ENCODE measurements around the gene NR1H2. TPM values are rescaled to one million over a fixed set of nuclear protein-coding genes. Genes with fewer than 3 reads are reported as not detected.
"Not testable (repeated sequence)": the region's sequence is repeated elsewhere in the genome, so short reads cannot be mapped to it uniquely, and the experiment has no call there.

The NR1H2 gene
- total RNA-seq, 1 donor from 2014 or later = 100 TPM

DNA sequence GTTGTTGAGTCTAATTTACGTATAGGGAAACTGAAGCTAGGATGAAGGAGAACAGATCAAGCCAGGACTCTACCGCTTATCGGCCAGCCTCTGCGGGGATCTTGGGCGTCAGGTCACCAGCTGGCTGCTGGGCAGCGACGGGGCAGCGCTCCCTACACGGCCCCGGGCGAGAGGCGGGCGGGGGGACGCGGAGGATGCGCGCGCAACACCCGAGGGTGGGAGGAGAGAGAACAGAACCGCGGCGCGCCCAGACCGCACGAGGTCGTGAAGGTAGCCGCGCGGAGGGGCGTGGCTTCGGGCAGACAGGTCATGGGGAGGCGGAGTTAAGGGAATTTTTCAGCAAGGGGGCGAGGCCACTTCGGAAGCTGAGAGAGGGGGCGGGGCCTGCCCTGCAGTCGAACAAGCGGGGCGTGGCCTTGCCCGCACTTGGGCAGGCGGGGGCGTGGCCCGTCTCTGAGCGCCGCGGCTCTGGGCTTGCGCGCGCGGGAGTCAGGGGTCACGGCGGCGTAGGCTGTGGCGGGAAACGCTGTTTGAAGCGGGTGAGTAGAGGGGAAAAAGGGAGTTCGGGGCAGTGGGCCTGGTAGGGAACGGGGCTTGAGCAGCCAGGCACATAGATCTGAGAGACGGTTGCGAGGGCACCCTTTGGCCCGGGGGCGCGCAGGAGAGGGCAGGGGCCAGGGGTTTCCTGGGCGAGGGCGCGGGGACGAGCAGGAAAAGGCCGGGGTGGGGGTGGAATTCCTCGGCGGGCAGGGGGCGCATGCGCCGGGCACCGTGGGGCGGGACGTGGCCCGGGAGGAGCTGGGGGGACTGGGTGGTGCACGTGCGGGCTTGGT, 7.8 kb downstream of the NR1H2 start, which contains the start of gene POLD1:
TSS of gene POLD1 (plus strand) at position 496 of the 833 bp plus-strand sequence. CDS start 14,505 bp downstream, outside the sequence.
- TF ChIP-seq, protein P1, sequence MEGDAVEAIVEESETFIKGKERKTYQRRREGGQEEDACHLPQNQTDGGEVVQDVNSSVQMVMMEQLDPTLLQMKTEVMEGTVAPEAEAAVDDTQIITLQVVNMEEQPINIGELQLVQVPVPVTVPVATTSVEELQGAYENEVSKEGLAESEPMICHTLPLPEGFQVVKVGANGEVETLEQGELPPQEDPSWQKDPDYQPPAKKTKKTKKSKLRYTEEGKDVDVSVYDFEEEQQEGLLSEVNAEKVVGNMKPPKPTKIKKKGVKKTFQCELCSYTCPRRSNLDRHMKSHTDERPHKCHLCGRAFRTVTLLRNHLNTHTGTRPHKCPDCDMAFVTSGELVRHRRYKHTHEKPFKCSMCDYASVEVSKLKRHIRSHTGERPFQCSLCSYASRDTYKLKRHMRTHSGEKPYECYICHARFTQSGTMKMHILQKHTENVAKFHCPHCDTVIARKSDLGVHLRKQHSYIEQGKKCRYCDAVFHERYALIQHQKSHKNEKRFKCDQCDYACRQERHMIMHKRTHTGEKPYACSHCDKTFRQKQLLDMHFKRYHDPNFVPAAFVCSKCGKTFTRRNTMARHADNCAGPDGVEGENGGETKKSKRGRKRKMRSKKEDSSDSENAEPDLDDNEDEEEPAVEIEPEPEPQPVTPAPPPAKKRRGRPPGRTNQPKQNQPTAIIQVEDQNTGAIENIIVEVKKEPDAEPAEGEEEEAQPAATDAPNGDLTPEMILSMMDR (IDR thresholded peaks at IDR 0.05) = no peak
- ATAC-seq (peak; percentile 96 to 97), DNase-seq (peak; percentile 99)
- peaks cover 42% of the 10 kb centered on the region for H3K4me1 ChIP-seq
- H3K9me3 ChIP-seq = no peaks in the 10 kb centered on the region
- peaks cover 41% of the 10 kb centered on the region for H3K36me3 ChIP-seq
- intact Hi-C loops (cut with DNase I) = no loop called here
- no peaks in the 10 kb centered on the region for H3K27me3 ChIP-seq (ENCODE audit: low read depth)
- H3K27ac ChIP-seq = peak within 1 kb of the TSS; percentile 79
- H3K4me3 ChIP-seq = peak within 1 kb of the TSS; percentile 68

DNA sequence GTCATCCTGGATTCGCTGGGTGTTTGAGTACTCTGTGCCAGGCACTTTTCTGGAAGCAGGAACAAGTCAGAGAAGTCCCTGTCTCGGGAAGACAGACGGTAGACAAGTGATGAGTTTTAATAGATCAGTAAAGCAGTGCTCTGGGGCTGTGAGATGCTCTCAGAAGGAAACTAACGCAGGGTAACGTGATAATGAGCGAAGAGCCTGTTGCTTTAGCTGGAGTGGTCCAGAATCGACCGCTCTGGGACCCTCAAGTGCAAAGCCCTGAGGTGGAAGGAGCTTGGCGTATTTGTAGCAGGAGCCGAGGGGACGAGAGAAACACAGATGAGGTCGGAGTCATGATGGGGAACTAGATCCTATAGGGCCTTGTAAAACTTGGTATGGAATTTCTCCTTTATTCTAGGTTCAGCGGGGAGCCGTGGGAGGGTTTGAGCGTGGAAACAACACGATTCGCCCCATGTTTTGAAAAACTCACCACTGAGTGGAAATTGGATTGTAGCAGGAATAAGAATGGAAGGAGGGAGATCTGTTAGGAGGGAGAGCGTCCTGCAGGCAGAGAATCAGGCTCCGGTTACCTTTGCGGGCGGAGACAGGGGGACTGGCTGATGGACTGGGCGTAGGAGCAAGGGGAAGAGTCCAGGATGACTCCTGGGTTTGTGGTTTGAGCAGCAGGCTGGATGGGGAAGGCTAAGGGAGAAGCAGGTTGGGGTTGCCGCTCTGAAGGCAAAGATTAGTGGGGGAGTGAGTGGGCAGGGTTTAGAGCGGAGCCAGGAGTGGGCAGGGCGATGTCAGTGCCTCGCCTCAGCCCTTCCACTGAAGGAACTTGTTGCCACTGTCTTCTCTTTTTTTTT, 8.7 kb downstream of the NR1H2 start:
- Histone ChIP-seq H3K36me3 (peaks cover 33% of the 10 kb centered on the region), H3K4me3 (peak overlapping the region; percentile 68), H3K4me1 (peaks cover 38% of the 10 kb centered on the region), H3K9me3 (no peaks in the 10 kb centered on the region), H3K27ac (peak overlapping the region; percentile 79), H3K27me3 (ENCODE audit: low read depth) (no peaks in the 10 kb centered on the region)
- TF ChIP-seq, protein P1 (IDR thresholded peaks at IDR 0.05) = no peak
- ATAC-seq = no peak
- no peak for DNase-seq
- intact Hi-C loops (cut with DNase I) = no loop called here

DNA sequence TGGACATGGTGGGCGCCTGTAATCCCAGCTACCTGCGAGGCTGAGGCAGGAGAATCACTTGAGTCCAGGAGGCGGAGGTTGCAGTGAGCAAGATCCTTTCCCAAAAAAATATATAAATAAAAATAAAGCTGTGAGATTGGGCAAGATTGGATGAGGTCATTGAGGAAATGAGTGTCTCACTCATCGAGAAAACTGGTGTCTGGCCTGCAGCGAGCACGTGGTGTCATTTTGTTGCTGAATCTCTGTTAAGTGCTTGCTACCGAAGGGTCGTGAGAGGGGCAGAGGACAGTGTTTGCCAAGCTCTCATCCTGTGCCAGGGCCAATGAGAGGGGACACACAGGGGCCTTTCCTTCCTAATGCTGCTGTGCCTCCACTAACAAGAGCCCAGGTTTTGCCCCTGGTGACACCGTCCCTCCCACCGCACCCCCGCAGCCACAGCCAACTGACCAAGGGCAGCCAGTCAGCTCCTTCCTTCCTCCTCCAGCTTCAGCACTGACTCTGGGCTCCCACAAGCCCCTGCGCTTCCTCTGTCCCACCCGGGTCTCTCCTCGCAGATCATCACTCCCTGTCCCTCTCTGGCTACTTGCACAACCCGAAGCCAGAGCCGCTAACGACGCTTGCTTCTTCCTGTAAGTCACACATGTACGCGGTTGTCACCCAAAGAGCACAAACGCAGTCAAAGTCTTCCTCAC, 11.1 kb downstream of the NR1H2 start:
- H3K4me3 ChIP-seq = peak overlapping the region; percentile 16

DNA sequence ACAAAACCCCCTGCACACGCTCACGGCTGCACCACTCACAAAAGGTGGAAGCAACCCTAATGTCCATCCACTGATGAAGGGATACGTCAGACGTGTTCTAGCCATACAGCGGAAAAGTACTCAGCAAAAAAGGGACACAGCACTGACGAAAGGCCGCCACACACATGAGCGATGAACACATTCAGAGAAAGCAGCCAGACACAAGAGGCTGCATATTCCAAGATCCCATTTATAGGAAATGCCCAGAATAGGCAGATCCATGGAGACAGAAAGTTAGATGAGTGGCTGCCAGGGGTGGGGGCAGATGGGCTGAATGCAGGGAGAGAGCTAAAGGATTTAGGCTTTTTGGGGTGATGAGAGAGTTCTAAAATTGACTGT, 11.6 kb downstream of the NR1H2 start:
- TF ChIP-seq, protein P1 (IDR thresholded peaks at IDR 0.05) = no peak
- peaks cover 27% of the 10 kb centered on the region for H3K4me1 ChIP-seq
- intact Hi-C loops (cut with DNase I) = no loop called here
- DNase-seq = no peak
- H3K36me3 ChIP-seq = peaks cover 3% of the 10 kb centered on the region
- no peaks in the 10 kb centered on the region for H3K27me3 ChIP-seq (ENCODE audit: low read depth)
- ATAC-seq = no peak
- H3K27ac ChIP-seq = peak overlapping the region; percentile 56
- H3K9me3 ChIP-seq = no peaks in the 10 kb centered on the region
- H3K4me3 ChIP-seq = peak overlapping the region; percentile 16

More for the DNA sequence above, 11.1 kb downstream of the NR1H2 start:
- DNase-seq (peak; percentile 80), ATAC-seq (no peak)
- Histone ChIP-seq H3K27me3 (ENCODE audit: low read depth) (no peaks in the 10 kb centered on the region), H3K9me3 (no peaks in the 10 kb centered on the region), H3K36me3 (peaks cover 8% of the 10 kb centered on the region), H3K27ac (peak overlapping the region; percentile 56), H3K4me1 (peaks cover 28% of the 10 kb centered on the region)
- intact Hi-C loops (cut with DNase I) = no loop called here
- TF ChIP-seq, protein P1 (IDR thresholded peaks at IDR 0.05) = no peak

DNA sequence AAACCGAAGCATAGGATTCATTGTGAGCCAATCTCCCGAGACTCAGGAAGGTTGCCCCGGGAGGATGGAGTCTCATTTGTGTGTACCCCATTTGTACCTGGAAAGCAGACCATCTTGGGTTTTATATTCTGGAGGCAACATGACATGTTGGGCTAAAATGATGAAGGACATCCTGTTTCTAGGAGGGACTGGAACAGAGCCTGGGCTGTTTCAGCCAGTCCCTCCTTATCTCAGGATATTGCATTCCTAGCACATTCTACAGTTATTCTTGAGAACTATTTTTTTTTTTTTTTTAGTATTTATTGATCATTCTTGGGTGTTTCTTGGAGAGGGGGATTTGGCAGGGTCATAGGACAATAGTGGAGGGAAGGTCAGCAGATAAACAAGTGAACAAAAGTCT, 14.0 kb downstream of the NR1H2 start:
- intact Hi-C loops (cut with DNase I); H3K27me3 ChIP-seq (ENCODE audit: low read depth); H3K9me3 ChIP-seq; DNase-seq; H3K4me3 ChIP-seq; H3K36me3 ChIP-seq: not testable (repeated sequence)
- Histone ChIP-seq H3K4me1 (peaks cover 10% of the 10 kb centered on the region), H3K27ac (peak overlapping the region; percentile 58)
- peak; percentile 57 to 59 for ATAC-seq

DNA sequence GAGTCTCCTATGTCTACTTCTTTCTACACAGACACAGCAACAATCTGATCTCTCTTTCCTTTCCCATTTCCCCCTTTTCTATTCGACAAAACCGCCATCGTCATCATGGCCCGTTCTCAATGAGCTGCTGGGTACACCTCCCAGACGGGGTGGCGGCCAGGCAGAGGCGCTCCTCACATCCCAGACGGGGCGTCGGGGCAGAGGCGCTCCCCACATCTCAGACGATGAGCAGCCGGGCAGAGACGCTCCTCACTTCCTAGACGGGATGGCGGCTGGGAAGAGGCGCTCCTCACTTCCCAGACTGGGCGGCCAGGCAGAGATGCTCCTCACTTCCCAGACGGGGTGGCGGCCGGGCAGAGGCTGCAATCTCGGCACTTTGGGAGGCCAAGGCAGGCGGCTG, 14.7 kb downstream of the NR1H2 start:
- H3K4me1 ChIP-seq; H3K4me3 ChIP-seq; H3K9me3 ChIP-seq; ATAC-seq; DNase-seq; H3K27ac ChIP-seq; H3K27me3 ChIP-seq (ENCODE audit: low read depth); intact Hi-C loops (cut with DNase I); H3K36me3 ChIP-seq: not testable (repeated sequence)
